ENCODE data around the gene PHF21B.

DNA sequence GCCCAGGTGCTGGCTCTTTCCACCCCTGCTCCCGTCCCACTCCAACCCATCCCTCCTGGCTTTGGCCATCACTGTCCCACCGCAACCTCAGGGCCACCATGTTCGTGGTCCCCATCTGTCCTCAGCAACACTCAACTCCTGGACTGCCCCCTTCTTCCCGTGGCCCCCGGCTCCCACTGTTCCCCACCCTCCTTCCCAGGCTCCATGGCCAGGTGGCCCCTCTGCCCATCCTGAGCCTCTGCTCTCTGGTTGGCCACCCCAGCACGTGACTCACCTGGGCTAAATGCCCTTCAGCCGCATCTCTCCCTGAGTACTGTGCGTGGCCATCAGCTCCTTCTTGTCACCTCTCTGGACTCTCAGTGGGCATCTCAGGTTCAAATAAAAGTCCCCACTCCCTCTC lies 41.6 kb upstream of the PHF21B start:
- TF ChIP-seq, protein P1, sequence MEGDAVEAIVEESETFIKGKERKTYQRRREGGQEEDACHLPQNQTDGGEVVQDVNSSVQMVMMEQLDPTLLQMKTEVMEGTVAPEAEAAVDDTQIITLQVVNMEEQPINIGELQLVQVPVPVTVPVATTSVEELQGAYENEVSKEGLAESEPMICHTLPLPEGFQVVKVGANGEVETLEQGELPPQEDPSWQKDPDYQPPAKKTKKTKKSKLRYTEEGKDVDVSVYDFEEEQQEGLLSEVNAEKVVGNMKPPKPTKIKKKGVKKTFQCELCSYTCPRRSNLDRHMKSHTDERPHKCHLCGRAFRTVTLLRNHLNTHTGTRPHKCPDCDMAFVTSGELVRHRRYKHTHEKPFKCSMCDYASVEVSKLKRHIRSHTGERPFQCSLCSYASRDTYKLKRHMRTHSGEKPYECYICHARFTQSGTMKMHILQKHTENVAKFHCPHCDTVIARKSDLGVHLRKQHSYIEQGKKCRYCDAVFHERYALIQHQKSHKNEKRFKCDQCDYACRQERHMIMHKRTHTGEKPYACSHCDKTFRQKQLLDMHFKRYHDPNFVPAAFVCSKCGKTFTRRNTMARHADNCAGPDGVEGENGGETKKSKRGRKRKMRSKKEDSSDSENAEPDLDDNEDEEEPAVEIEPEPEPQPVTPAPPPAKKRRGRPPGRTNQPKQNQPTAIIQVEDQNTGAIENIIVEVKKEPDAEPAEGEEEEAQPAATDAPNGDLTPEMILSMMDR (conservative IDR thresholded peaks at IDR 0.05 in 1 of 2, IDR thresholded peaks at IDR 0.05 in 1 of 2; ENCODE audit: extremely low read depth in 1 of 2, insufficient read depth in 1 of 2, low read depth in 1 of 2, low read length in 2 of 2): no peak
- TF ChIP-seq EZH2 (IDR thresholded peaks at IDR 0.05; ENCODE audit: borderline replicate concordance, low read length): no peak
